Caco-2 (cell line): ENCODE results near the gene TCF7L2. TPM values are rescaled to one million over a fixed set of nuclear protein-coding genes. Genes with fewer than 3 reads are reported as not detected.

ENCODE experiments used
- BruUV-seq: library from RNA; stranded (reverse); fragments of 400-500 nt; replicated peaks from 2 replicates; lab custom pipeline; 2021; lab: Mats Ljungman, UMichigan
- CTCF ChIA-PET: fragments of 300-600 bp; sonication (Branson Sonifier 250); formaldehyde crosslinking; loops from one replicate; lab custom pipeline; 2022; ENCODE audit warnings: antibody characterized with exemption; lab: Charles Lee
- POLR2A ChIA-PET: fragments of 300-600 bp; sonication (Branson Sonifier 250); formaldehyde crosslinking; loops from one replicate; lab custom pipeline; 2022; ENCODE audit warnings: antibody characterized with exemption; lab: Charles Lee
- DNase-seq, 2 experiments: peaks; one replicate each; pipeline versions ENCODE4 v3.0.0 to v3.0.0-alpha.2; 2020 to 2022
- H3K27me3 ChIP-seq: replicated peaks from 2 replicates; pipeline ENCODE4 v1.6.0; 2011; ENCODE audit warnings: low read length; ENCODE audit not compliant: control insufficient read depth, insufficient read depth
- H3K36me3 ChIP-seq: 2 replicates; pipeline ENCODE4 v1.5.1; 2011; ENCODE audit warnings: low read length; ENCODE audit not compliant: control insufficient read depth, insufficient read depth
- H3K4me1 ChIP-seq: fragments of 250-450 bp; sonication (Bioruptor Pico); 2 replicates; pipeline ENCODE4 v1.5.1; 2020; ENCODE audit warnings: mild to moderate bottlenecking
- H3K4me3 ChIP-seq: 2 replicates; pipeline ENCODE4 v1.5.1; 2011; ENCODE audit warnings: low read depth, mild to moderate bottlenecking, control low read depth, low read length
- H3K9me3 ChIP-seq: fragments of 250-450 bp; sonication (Bioruptor Pico); 2 replicates; pipeline ENCODE4 v1.5.1; 2020; ENCODE audit warnings: mild to moderate bottlenecking, moderate library complexity
- H3K27ac Mint-ChIP-seq: one replicate; pipeline ENCODE4 v1.8.0; 2022; ENCODE audit warnings: mixed read lengths; ENCODE audit not compliant: unreplicated experiment
- H3K27me3 Mint-ChIP-seq: one replicate; pipeline ENCODE4 v1.8.0; 2022; ENCODE audit warnings: mixed read lengths; ENCODE audit not compliant: insufficient read depth, unreplicated experiment
- H3K36me3 Mint-ChIP-seq: one replicate; pipeline ENCODE4 v1.8.0; 2022; ENCODE audit warnings: mild to moderate bottlenecking, mixed read lengths; ENCODE audit not compliant: insufficient read depth, unreplicated experiment
- H3K4me1 Mint-ChIP-seq: one replicate; pipeline ENCODE4 v1.8.0; 2022; ENCODE audit warnings: low read depth, mixed read lengths; ENCODE audit not compliant: unreplicated experiment
- H3K4me3 Mint-ChIP-seq: one replicate; pipeline ENCODE4 v1.8.0; 2022; ENCODE audit warnings: mild to moderate bottlenecking, moderate library complexity, mixed read lengths; ENCODE audit not compliant: unreplicated experiment
- H3K9me3 Mint-ChIP-seq: one replicate; pipeline ENCODE4 v1.8.0; 2022; ENCODE audit warnings: mixed read lengths; ENCODE audit not compliant: unreplicated experiment
- CTCF ChIP-seq, 2 experiments: fragments of 200-600 bp in 1 of 2; IDR thresholded peaks; 1 replicate in 1 of 2; 2 replicates in 1 of 2; pipeline versions ENCODE4 v1.5.1 to v1.8.0; 2011 to 2022; ENCODE audit warnings: antibody characterized with exemption in 1 of 2, control low read depth in 1 of 2, inconsistent platforms in 1 of 2, low read depth in 1 of 2, low read length in 1 of 2, mild to moderate bottlenecking in 1 of 2, moderate library complexity in 1 of 2; ENCODE audit not compliant: insufficient read depth in 1 of 2, severe bottlenecking in 1 of 2, unreplicated experiment in 1 of 2
- intact Hi-C: fragments of 100-400 bp; cut with micrococcal nuclease; formaldehyde crosslinking; loops from one replicate; pipeline ENCODE4 v1.10.0; 2022; ENCODE audit not compliant: unreplicated experiment
- total RNA-seq: library from RNA; stranded (reverse); gene quantifications from 2 replicates; pipeline ENCODE4 v1.2.3, GENCODE V29; 2022

The TCF7L2 gene
- total RNA-seq, 1 experiment from 2014 or later, result 45.4 TPM

- Mint-ChIP-seq H3K4me3 (peak overlapping the region; percentile 30), H3K27me3 (no peaks in the 10 kb centered on the region), H3K27ac (peak overlapping the region; percentile 75), H3K4me1 (peaks cover 29% of the 10 kb centered on the region), H3K9me3 (no peaks in the 10 kb centered on the region), H3K36me3 (peaks cover 42% of the 10 kb centered on the region)
- intact Hi-C loops, result no loop called here
- POLR2A ChIA-PET, result interaction anchor here (0.5 kb wide), 1 partner anchor 166 kb away, joined by 3 read pairs; no protein-coding TSS in a partner anchor
- peak; percentile 20 to 49 for DNase-seq
- no peak for TF ChIP-seq CTCF (IDR thresholded peaks at IDR 0.05; ENCODE audit: insufficient read depth in 1 of 2, low read depth in 1 of 2, low read length in 1 of 2, severe bottlenecking in 1 of 2, unreplicated experiment in 1 of 2)
- BruUV-seq, result no TSS peak
- CTCF ChIA-PET, result no interaction called here
- Histone ChIP-seq H3K4me1 (peaks cover 28% of the 10 kb centered on the region), H3K4me3 (no peak overlapping the region), H3K36me3 (peaks cover 1% of the 10 kb centered on the region; the same call in 1 of the 2 replicates), H3K9me3 (no peaks in the 10 kb centered on the region), H3K27me3 (no peaks in the 10 kb centered on the region)
Observed at GRCh38 chr10:113027574-113028455, 77.8 kb downstream of the TCF7L2 start.

- H3K4me1 Mint-ChIP-seq, result peaks cover 29% of the 10 kb centered on the region
- H3K4me3 Mint-ChIP-seq, result no peak overlapping the region
- H3K27me3 Mint-ChIP-seq, result no peaks in the 10 kb centered on the region
- ChIA-PET POLR2A (interaction anchor here (0.5 kb wide), 1 partner anchor 165 kb away, joined by 3 read pairs; no protein-coding TSS in a partner anchor), CTCF (no interaction called here)
- intact Hi-C loops, result no loop called here
- H3K27me3 ChIP-seq, result no peaks in the 10 kb centered on the region
- H3K4me1 ChIP-seq, result peaks cover 28% of the 10 kb centered on the region
- no peak overlapping the region for H3K4me3 ChIP-seq
- H3K9me3 Mint-ChIP-seq, result no peaks in the 10 kb centered on the region
- BruUV-seq, result no TSS peak
- no peaks in the 10 kb centered on the region for H3K9me3 ChIP-seq
- H3K27ac Mint-ChIP-seq, result no peak overlapping the region
- peaks cover 36% of the 10 kb centered on the region for H3K36me3 Mint-ChIP-seq
- peaks cover 1% of the 10 kb centered on the region; the same call in 1 of the 2 replicates for H3K36me3 ChIP-seq
- no peak for TF ChIP-seq CTCF (IDR thresholded peaks at IDR 0.05; ENCODE audit: insufficient read depth in 1 of 2, low read depth in 1 of 2, low read length in 1 of 2, severe bottlenecking in 1 of 2, unreplicated experiment in 1 of 2)
- no peak for DNase-seq
Observed at GRCh38 chr10:113028456-113029440, 78.7 kb downstream of the TCF7L2 start.

GRCh38 chr10:113030453-113030852 is 80.4 kb downstream of the TCF7L2 start:
- POLR2A ChIA-PET, result no interaction called here
- no peaks in the 10 kb centered on the region for H3K9me3 Mint-ChIP-seq

More at GRCh38 chr10:113030453-113030852, 80.4 kb downstream of the TCF7L2 start:
- TF ChIP-seq CTCF (IDR thresholded peaks at IDR 0.05; ENCODE audit: insufficient read depth in 1 of 2, low read depth in 1 of 2, low read length in 1 of 2, severe bottlenecking in 1 of 2, unreplicated experiment in 1 of 2), result no peak
- Mint-ChIP-seq H3K4me3 (no peak overlapping the region), H3K4me1 (peaks cover 36% of the 10 kb centered on the region), H3K27me3 (no peaks in the 10 kb centered on the region), H3K27ac (no peak overlapping the region), H3K36me3 (peaks cover 42% of the 10 kb centered on the region)
- no peak for DNase-seq
- Histone ChIP-seq H3K36me3 (peaks cover 1% of the 10 kb centered on the region; the same call in 1 of the 2 replicates), H3K9me3 (no peaks in the 10 kb centered on the region), H3K4me1 (peaks cover 28% of the 10 kb centered on the region), H3K4me3 (no peak overlapping the region), H3K27me3 (no peaks in the 10 kb centered on the region)
- no TSS peak for BruUV-seq
- intact Hi-C loops, result no loop called here
- CTCF ChIA-PET, result no interaction called here
